ENCODE measurements around the gene CDC42BPB. TPM values are rescaled to one million over a fixed set of nuclear protein-coding genes. Genes with fewer than 3 reads are reported as not detected.

Gene CDC42BPB
- total RNA-seq, 1 experiment from 2014 or later, result 96.9 TPM

DNA sequence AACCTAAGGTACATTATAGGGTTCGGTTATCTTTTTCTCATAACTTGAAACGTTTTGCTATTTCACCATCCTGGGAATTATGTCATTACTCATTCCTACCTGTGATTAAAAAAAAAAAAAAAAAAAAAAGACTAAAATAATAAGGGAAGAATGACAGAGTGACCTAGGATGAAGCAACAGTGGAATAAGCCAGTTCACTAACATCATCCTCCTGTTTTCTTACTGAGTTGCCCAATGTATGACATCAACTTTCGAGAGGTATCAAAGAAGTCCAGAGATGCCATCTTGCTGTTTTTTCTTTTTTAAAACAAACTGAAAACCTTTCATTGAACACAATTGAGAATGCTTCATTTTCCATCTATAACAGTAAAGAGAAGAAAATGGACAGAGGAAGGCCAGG is 92.1 kb downstream of the CDC42BPB start:
- no peak overlapping the region for H3K4me3 Mint-ChIP-seq
- no peaks in the 10 kb centered on the region for H3K9me3 Mint-ChIP-seq
- H3K27ac Mint-ChIP-seq, result no peak overlapping the region
- ChIA-PET CTCF (no interaction called here), POLR2A (no interaction called here)
- DNase-seq (ENCODE audit: low spot score) (no peak), ATAC-seq (no peak)
- TF ChIP-seq KAT7 (CRISPR knock-in tag; IDR thresholded peaks at IDR 0.05; ENCODE audit: borderline replicate concordance) (no peak), JUN (CRISPR knock-in tag; IDR thresholded peaks at IDR 0.05) (no peak), ZNF671 (CRISPR knock-in tag; IDR thresholded peaks at IDR 0.05) (no peak), GTF2I (CRISPR knock-in tag; conservative IDR thresholded peaks at IDR 0.05) (no peak), PRRX2 (CRISPR knock-in tag; IDR thresholded peaks at IDR 0.05) (no peak), CREM (CRISPR knock-in tag; IDR thresholded peaks at IDR 0.05) (no peak), RELA (CRISPR knock-in tag; IDR thresholded peaks at IDR 0.05; ENCODE audit: borderline replicate concordance) (no peak), JAZF1 (CRISPR knock-in tag; IDR thresholded peaks at IDR 0.05) (no peak), GABPB1 (CRISPR knock-in tag; IDR thresholded peaks at IDR 0.05) (no peak), ZNF121 (CRISPR knock-in tag; IDR thresholded peaks at IDR 0.05) (no peak), NFYB (CRISPR knock-in tag; conservative IDR thresholded peaks at IDR 0.05; ENCODE audit: low read depth) (no peak), NR2C2 (CRISPR knock-in tag; IDR thresholded peaks at IDR 0.05) (no peak), ZNF423 (CRISPR knock-in tag; IDR thresholded peaks at IDR 0.05) (no peak), FOXP1 (CRISPR knock-in tag; IDR thresholded peaks at IDR 0.05; ENCODE audit: borderline replicate concordance) (no peak), TP53 (CRISPR knock-in tag; IDR thresholded peaks at IDR 0.05) (no peak)
- TF ChIP-seq, protein P1, sequence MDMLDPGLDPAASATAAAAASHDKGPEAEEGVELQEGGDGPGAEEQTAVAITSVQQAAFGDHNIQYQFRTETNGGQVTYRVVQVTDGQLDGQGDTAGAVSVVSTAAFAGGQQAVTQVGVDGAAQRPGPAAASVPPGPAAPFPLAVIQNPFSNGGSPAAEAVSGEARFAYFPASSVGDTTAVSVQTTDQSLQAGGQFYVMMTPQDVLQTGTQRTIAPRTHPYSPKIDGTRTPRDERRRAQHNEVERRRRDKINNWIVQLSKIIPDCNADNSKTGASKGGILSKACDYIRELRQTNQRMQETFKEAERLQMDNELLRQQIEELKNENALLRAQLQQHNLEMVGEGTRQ (CRISPR knock-in tag; IDR thresholded peaks at IDR 0.05), result no peak
- TF ChIP-seq, protein P2, sequence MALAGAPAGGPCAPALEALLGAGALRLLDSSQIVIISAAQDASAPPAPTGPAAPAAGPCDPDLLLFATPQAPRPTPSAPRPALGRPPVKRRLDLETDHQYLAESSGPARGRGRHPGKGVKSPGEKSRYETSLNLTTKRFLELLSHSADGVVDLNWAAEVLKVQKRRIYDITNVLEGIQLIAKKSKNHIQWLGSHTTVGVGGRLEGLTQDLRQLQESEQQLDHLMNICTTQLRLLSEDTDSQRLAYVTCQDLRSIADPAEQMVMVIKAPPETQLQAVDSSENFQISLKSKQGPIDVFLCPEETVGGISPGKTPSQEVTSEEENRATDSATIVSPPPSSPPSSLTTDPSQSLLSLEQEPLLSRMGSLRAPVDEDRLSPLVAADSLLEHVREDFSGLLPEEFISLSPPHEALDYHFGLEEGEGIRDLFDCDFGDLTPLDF (CRISPR knock-in tag; IDR thresholded peaks at IDR 0.05), result no peak
- TF ChIP-seq, protein P3, sequence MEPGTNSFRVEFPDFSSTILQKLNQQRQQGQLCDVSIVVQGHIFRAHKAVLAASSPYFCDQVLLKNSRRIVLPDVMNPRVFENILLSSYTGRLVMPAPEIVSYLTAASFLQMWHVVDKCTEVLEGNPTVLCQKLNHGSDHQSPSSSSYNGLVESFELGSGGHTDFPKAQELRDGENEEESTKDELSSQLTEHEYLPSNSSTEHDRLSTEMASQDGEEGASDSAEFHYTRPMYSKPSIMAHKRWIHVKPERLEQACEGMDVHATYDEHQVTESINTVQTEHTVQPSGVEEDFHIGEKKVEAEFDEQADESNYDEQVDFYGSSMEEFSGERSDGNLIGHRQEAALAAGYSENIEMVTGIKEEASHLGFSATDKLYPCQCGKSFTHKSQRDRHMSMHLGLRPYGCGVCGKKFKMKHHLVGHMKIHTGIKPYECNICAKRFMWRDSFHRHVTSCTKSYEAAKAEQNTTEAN (CRISPR knock-in tag; IDR thresholded peaks at IDR 0.05), result no peak
- H3K27me3 Mint-ChIP-seq (ENCODE audit: low read depth), result no peaks in the 10 kb centered on the region
- no peaks in the 10 kb centered on the region for H3K4me1 Mint-ChIP-seq
- H3K36me3 Mint-ChIP-seq, result peaks cover 72% of the 10 kb centered on the region

DNA sequence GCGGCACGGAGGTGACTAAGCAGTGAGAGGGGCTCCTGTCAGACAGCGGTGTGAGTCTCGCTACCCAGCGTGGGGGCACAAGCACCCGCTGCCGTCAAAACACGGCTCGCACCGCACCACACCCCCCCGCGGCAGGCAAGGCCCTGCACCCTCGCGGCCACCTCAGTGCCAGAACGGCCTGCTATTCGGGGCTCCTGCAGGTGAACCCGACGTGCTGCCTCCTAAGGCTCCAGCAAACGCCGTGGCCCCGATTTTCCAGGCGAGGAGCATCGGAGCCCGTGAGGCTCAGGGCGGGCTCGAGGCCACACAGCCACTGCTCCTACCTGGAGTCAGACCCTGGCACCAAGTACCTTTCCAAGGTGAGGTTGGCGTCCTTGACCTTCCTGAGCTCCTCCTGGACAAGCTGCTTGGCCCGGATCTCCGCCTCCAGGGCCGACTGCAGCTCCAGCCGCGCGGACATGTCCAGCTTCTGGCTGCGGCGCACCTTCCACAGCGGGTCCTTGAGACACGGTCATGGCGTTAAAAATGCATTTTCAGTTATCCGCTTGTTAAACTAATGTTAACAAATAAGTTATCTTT is 93.1 kb downstream of the CDC42BPB start:
- Mint-ChIP-seq H3K36me3 (peaks cover 69% of the 10 kb centered on the region), H3K4me3 (no peak overlapping the region), H3K9me3 (no peaks in the 10 kb centered on the region), H3K27me3 (ENCODE audit: low read depth) (no peaks in the 10 kb centered on the region), H3K4me1 (no peaks in the 10 kb centered on the region), H3K27ac (no peak overlapping the region)
- no peak for ATAC-seq
- no peak for DNase-seq (ENCODE audit: low spot score)
- POLR2A ChIA-PET, result no interaction called here
- TF ChIP-seq FOXK1 (CRISPR knock-in tag; IDR thresholded peaks at IDR 0.05), result no peak
- TF ChIP-seq, protein P4, sequence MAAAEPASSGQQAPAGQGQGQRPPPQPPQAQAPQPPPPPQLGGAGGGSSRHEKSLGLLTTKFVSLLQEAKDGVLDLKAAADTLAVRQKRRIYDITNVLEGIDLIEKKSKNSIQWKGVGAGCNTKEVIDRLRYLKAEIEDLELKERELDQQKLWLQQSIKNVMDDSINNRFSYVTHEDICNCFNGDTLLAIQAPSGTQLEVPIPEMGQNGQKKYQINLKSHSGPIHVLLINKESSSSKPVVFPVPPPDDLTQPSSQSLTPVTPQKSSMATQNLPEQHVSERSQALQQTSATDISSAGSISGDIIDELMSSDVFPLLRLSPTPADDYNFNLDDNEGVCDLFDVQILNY (CRISPR knock-in tag; IDR thresholded peaks at IDR 0.05), result no peak
- TF ChIP-seq FOXP1 (CRISPR knock-in tag; IDR thresholded peaks at IDR 0.05; ENCODE audit: borderline replicate concordance), result no peak
- TF ChIP-seq MYBL2 (CRISPR knock-in tag; IDR thresholded peaks at IDR 0.05), result no peak
- no peak for TF ChIP-seq JAZF1 (CRISPR knock-in tag; IDR thresholded peaks at IDR 0.05)
- no peak for TF ChIP-seq CREB1 (CRISPR knock-in tag; IDR thresholded peaks at IDR 0.05)
- TF ChIP-seq, protein P5, sequence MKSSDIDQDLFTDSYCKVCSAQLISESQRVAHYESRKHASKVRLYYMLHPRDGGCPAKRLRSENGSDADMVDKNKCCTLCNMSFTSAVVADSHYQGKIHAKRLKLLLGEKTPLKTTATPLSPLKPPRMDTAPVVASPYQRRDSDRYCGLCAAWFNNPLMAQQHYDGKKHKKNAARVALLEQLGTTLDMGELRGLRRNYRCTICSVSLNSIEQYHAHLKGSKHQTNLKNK (CRISPR knock-in tag; IDR thresholded peaks at IDR 0.05), result no peak
- TF ChIP-seq, protein P6, sequence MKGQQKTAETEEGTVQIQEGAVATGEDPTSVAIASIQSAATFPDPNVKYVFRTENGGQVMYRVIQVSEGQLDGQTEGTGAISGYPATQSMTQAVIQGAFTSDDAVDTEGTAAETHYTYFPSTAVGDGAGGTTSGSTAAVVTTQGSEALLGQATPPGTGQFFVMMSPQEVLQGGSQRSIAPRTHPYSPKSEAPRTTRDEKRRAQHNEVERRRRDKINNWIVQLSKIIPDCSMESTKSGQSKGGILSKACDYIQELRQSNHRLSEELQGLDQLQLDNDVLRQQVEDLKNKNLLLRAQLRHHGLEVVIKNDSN (CRISPR knock-in tag; IDR thresholded peaks at IDR 0.05), result no peak
- TF ChIP-seq, protein P7, sequence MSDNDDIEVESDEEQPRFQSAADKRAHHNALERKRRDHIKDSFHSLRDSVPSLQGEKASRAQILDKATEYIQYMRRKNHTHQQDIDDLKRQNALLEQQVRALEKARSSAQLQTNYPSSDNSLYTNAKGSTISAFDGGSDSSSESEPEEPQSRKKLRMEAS (CRISPR knock-in tag; IDR thresholded peaks at IDR 0.05), result no peak
- CTCF ChIA-PET, result no interaction called here

All from WTC11 (cell line).